Activated naive CD8-positive, alpha-beta T cell treated with anti-CD3 and anti-CD28 coated beads for 36 hours (primary cell): ENCODE results near the gene PRM2. TPM values are rescaled to one million over a fixed set of nuclear protein-coding genes. Genes with fewer than 3 reads are reported as not detected.
A peak's percentile ranks its signal among the peaks of the same experiment; 100 is the strongest.

Source experiments
- DNase-seq: peaks from one replicate; pipeline ENCODE4 v3.0.0; 2021
- H3K27ac Mint-ChIP-seq: one replicate; pipeline ENCODE4 v1.8.0; 2022; ENCODE audit warnings: mild to moderate bottlenecking, moderate library complexity, mixed read lengths
- H3K27me3 Mint-ChIP-seq: one replicate; pipeline ENCODE4 v1.8.0; 2022; ENCODE audit warnings: mild to moderate bottlenecking, mixed read lengths
- H3K36me3 Mint-ChIP-seq: one replicate; pipeline ENCODE4 v1.8.0; 2021; ENCODE audit warnings: mild to moderate bottlenecking, mixed read lengths
- H3K4me1 Mint-ChIP-seq: one replicate; pipeline ENCODE4 v1.8.0; 2021; ENCODE audit warnings: mixed read lengths
- H3K4me3 Mint-ChIP-seq: one replicate; pipeline ENCODE4 v1.8.0; 2022; ENCODE audit warnings: mild to moderate bottlenecking, moderate library complexity, mixed read lengths
- H3K9me3 Mint-ChIP-seq: one replicate; pipeline ENCODE4 v1.8.0; 2022; ENCODE audit warnings: mixed read lengths
- total RNA-seq, 2 experiments: library from RNA; stranded (reverse); gene quantifications; one replicate each; pipeline ENCODE4 v1.2.3, GENCODE V29; 2021

The PRM2 gene
- total RNA-seq, 2 experiments from 2014 or later, result not detected

- Mint-ChIP-seq H3K4me3 (no peak within 1 kb of the TSS), H3K9me3 (no peaks in the 10 kb centered on the region), H3K36me3 (no peaks in the 10 kb centered on the region), H3K27me3 (no peaks in the 10 kb centered on the region), H3K27ac (no peak within 1 kb of the TSS), H3K4me1 (peaks cover 14% of the 10 kb centered on the region)
- DNase-seq, result no peak
These were observed 4.6 kb upstream of the PRM2 start, which contains the start of gene PRM1 for GRCh38 chr16:11280616-11281522. Gene PRM1, minus strand, starts transcription at chr16:11281330. Its CDS starts 92 bp downstream, at chr16:11281238.

GRCh38 chr16:11278681-11279628 is 2.7 kb upstream of the PRM2 start:
- no peak for DNase-seq
- Mint-ChIP-seq H3K27me3 (no peaks in the 10 kb centered on the region), H3K36me3 (no peaks in the 10 kb centered on the region), H3K27ac (peak overlapping the region; percentile 36), H3K9me3 (no peaks in the 10 kb centered on the region), H3K4me1 (peaks cover 7% of the 10 kb centered on the region), H3K4me3 (no peak overlapping the region)

GRCh38 chr16:11277607-11278337 is 1.5 kb upstream of the PRM2 start:
- H3K9me3 Mint-ChIP-seq, result no peaks in the 10 kb centered on the region
- H3K27me3 Mint-ChIP-seq, result no peaks in the 10 kb centered on the region
- no peak overlapping the region for H3K4me3 Mint-ChIP-seq
- DNase-seq, result no peak
- no peaks in the 10 kb centered on the region for H3K36me3 Mint-ChIP-seq
- H3K4me1 Mint-ChIP-seq, result peaks cover 7% of the 10 kb centered on the region
- H3K27ac Mint-ChIP-seq, result no peak overlapping the region

GRCh38 chr16:11276896-11277593 is 765 bp upstream of the PRM2 start:
- H3K9me3 Mint-ChIP-seq, result no peaks in the 10 kb centered on the region
- no peak overlapping the region for H3K27ac Mint-ChIP-seq
- no peak for DNase-seq
- H3K36me3 Mint-ChIP-seq, result no peaks in the 10 kb centered on the region
- peaks cover 4% of the 10 kb centered on the region for H3K4me1 Mint-ChIP-seq
- H3K27me3 Mint-ChIP-seq, result no peaks in the 10 kb centered on the region
- H3K4me3 Mint-ChIP-seq, result no peak overlapping the region

- peaks cover 3% of the 10 kb centered on the region for H3K4me1 Mint-ChIP-seq
- H3K27me3 Mint-ChIP-seq, result no peaks in the 10 kb centered on the region
- no peak overlapping the region for H3K4me3 Mint-ChIP-seq
- H3K9me3 Mint-ChIP-seq, result no peaks in the 10 kb centered on the region
- DNase-seq, result no peak
- no peak overlapping the region for H3K27ac Mint-ChIP-seq
- H3K36me3 Mint-ChIP-seq, result no peaks in the 10 kb centered on the region
These were observed 1.3 kb downstream of the PRM2 start for GRCh38 chr16:11274964-11275363.

- no peak overlapping the region for H3K4me3 Mint-ChIP-seq
- H3K9me3 Mint-ChIP-seq, result no peaks in the 10 kb centered on the region
- H3K27me3 Mint-ChIP-seq, result no peaks in the 10 kb centered on the region
- no peaks in the 10 kb centered on the region for H3K36me3 Mint-ChIP-seq
- H3K4me1 Mint-ChIP-seq, result no peaks in the 10 kb centered on the region
- DNase-seq, result no peak
- H3K27ac Mint-ChIP-seq, result no peak overlapping the region
These were observed 2.5 kb downstream of the PRM2 start for GRCh38 chr16:11273721-11274324.

GRCh38 chr16:11272921-11273720 is 3.2 kb downstream of the PRM2 start, which contains the start of gene PRM3:
Gene PRM3, minus strand, starts transcription at chr16:11273629. Its CDS starts 34 bp downstream, at chr16:11273595.
- no peaks in the 10 kb centered on the region for H3K27me3 Mint-ChIP-seq
- no peak within 1 kb of the TSS for H3K27ac Mint-ChIP-seq
- H3K36me3 Mint-ChIP-seq, result no peaks in the 10 kb centered on the region
- no peaks in the 10 kb centered on the region for H3K9me3 Mint-ChIP-seq
- no peaks in the 10 kb centered on the region for H3K4me1 Mint-ChIP-seq
- no peak within 1 kb of the TSS for H3K4me3 Mint-ChIP-seq
- DNase-seq, result no peak

GRCh38 chr16:11272484-11272883 is 3.8 kb downstream of the PRM2 start:
- Mint-ChIP-seq H3K36me3 (no peaks in the 10 kb centered on the region), H3K4me3 (no peak overlapping the region), H3K27me3 (no peaks in the 10 kb centered on the region), H3K4me1 (no peaks in the 10 kb centered on the region), H3K9me3 (no peaks in the 10 kb centered on the region), H3K27ac (no peak overlapping the region)
- no peak for DNase-seq

- Mint-ChIP-seq H3K27me3 (no peaks in the 10 kb centered on the region), H3K9me3 (no peaks in the 10 kb centered on the region), H3K27ac (no peak overlapping the region), H3K36me3 (no peaks in the 10 kb centered on the region), H3K4me1 (no peaks in the 10 kb centered on the region), H3K4me3 (no peak overlapping the region)
- no peak for DNase-seq
These were observed 4.7 kb downstream of the PRM2 start for GRCh38 chr16:11271610-11272009.

- H3K4me1 Mint-ChIP-seq, result no peaks in the 10 kb centered on the region
- no peak overlapping the region for H3K27ac Mint-ChIP-seq
- H3K9me3 Mint-ChIP-seq, result no peaks in the 10 kb centered on the region
- no peaks in the 10 kb centered on the region for H3K36me3 Mint-ChIP-seq
- H3K4me3 Mint-ChIP-seq, result no peak overlapping the region
- no peaks in the 10 kb centered on the region for H3K27me3 Mint-ChIP-seq
- no peak for DNase-seq
These were observed 5.6 kb downstream of the PRM2 start for GRCh38 chr16:11270602-11271162.

- peaks cover 11% of the 10 kb centered on the region for H3K4me1 Mint-ChIP-seq
- H3K27ac Mint-ChIP-seq, result no peak within 1 kb of the TSS
- DNase-seq, result no peak
- H3K9me3 Mint-ChIP-seq, result no peaks in the 10 kb centered on the region
- H3K4me3 Mint-ChIP-seq, result no peak within 1 kb of the TSS
- H3K27me3 Mint-ChIP-seq, result no peaks in the 10 kb centered on the region
- H3K36me3 Mint-ChIP-seq, result no peaks in the 10 kb centered on the region
These were observed 7.3 kb downstream of the PRM2 start, which contains the start of gene TNP2 for GRCh38 chr16:11268921-11269375. Gene TNP2, minus strand, starts transcription at chr16:11269325. Its CDS starts 63 bp downstream, at chr16:11269262.

GRCh38 chr16:11265124-11265523 is 11.2 kb downstream of the PRM2 start:
- Mint-ChIP-seq H3K4me3 (no peak overlapping the region), H3K9me3 (no peaks in the 10 kb centered on the region), H3K36me3 (no peaks in the 10 kb centered on the region), H3K4me1 (peaks cover 25% of the 10 kb centered on the region), H3K27me3 (no peaks in the 10 kb centered on the region), H3K27ac (no peak overlapping the region)
- no peak for DNase-seq
